MM.1S (cell line): Measurements from ENCODE around the gene TRABD2B.

Experiments
- DNase-seq: peaks from one replicate; pipeline ENCODE4 v3.0.0-alpha.2; 2015
- H2AFZ ChIP-seq: fragments of 300-600 bp; sonication (generic); 2 replicates; pipeline ENCODE4 v1.6.0; 2016; ENCODE audit warnings: antibody characterized with exemption, low read length
- H3F3A ChIP-seq: fragments of 300-600 bp; sonication (generic); 2 replicates; pipeline ENCODE4 v1.6.1; 2016; ENCODE audit warnings: mild to moderate bottlenecking, antibody characterized with exemption, low read length, moderate library complexity, mixed read lengths; ENCODE audit not compliant: insufficient read depth
- H3K27ac ChIP-seq: fragments of 300-600 bp; sonication (generic); 2 replicates; pipeline ENCODE4 v1.5.1; 2016; ENCODE audit warnings: mild to moderate bottlenecking, low read length
- H3K27me3 ChIP-seq: fragments of 300-600 bp; sonication (generic); replicated peaks from 2 replicates; pipeline ENCODE4 v1.6.0; 2016; ENCODE audit warnings: low read length; ENCODE audit not compliant: insufficient read depth
- H3K36me3 ChIP-seq: fragments of 300-600 bp; sonication (generic); replicated peaks from 2 replicates; pipeline ENCODE4 v1.6.1; 2016; ENCODE audit warnings: mild to moderate bottlenecking, low read length, mixed read lengths; ENCODE audit not compliant: insufficient read depth
- H3K4me1 ChIP-seq: fragments of 300-600 bp; sonication (generic); 2 replicates; pipeline ENCODE4 v1.6.1; 2016; ENCODE audit warnings: low read length, mixed read lengths
- H3K4me2 ChIP-seq: fragments of 300-600 bp; sonication (generic); 2 replicates; pipeline ENCODE4 v1.6.0; 2016; ENCODE audit warnings: low read depth, low read length
- H3K4me3 ChIP-seq: fragments of 300-600 bp; sonication (generic); 2 replicates; pipeline ENCODE4 v1.5.1; 2016; ENCODE audit warnings: low read length, mixed read lengths
- H3K79me2 ChIP-seq: fragments of 300-600 bp; sonication (generic); 2 replicates; pipeline ENCODE4 v1.6.1; 2016; ENCODE audit warnings: mixed run types, low read length, mixed read lengths
- H3K9ac ChIP-seq: fragments of 300-600 bp; sonication (generic); 2 replicates; pipeline ENCODE4 v1.6.1; 2016; ENCODE audit warnings: low read length, mixed read lengths
- H3K9me2 ChIP-seq: fragments of 300-600 bp; sonication (generic); replicated peaks from 2 replicates; pipeline ENCODE4 v1.6.1; 2016; ENCODE audit warnings: mild to moderate bottlenecking, low read length, mixed read lengths; ENCODE audit not compliant: insufficient read depth
- H3K9me3 ChIP-seq: fragments of 300-600 bp; sonication (generic); replicated peaks from 2 replicates; pipeline ENCODE4 v1.6.1; 2016; ENCODE audit warnings: mild to moderate bottlenecking, low read length, mixed read lengths; ENCODE audit not compliant: insufficient read depth
- H4K20me1 ChIP-seq: fragments of 300-600 bp; sonication (generic); 2 replicates; pipeline ENCODE4 v1.6.1; 2016; ENCODE audit warnings: mild to moderate bottlenecking, low read length, moderate library complexity, mixed read lengths; ENCODE audit not compliant: insufficient read depth
- CTCF ChIP-seq: fragments of 300-600 bp; sonication (generic); IDR thresholded peaks from 2 replicates; pipeline ENCODE4 v1.5.1; 2016; ENCODE audit warnings: antibody characterized with exemption, low read length, mixed read lengths
- EZH2 ChIP-seq: fragments of 300-600 bp; sonication (generic); optimal IDR thresholded peaks from 2 replicates; pipeline ENCODE3; 2017; ENCODE audit warnings: low read depth, mild to moderate bottlenecking, antibody characterized with exemption, low read length, mixed read lengths
- EZH2phosphoT487 ChIP-seq: fragments of 300-600 bp; sonication (generic); IDR thresholded peaks from 2 replicates; pipeline ENCODE4 v1.6.1; 2018; ENCODE audit warnings: antibody characterized with exemption, low read length

The TRABD2B gene

GRCh38 chr1:47976267-47976666 lies 20.9 kb downstream of the TRABD2B start:
- Histone ChIP-seq H3F3A (no peaks in the 10 kb centered on the region), H3K36me3 (no peaks in the 10 kb centered on the region), H3K79me2 (no peaks in the 10 kb centered on the region), H3K9ac (no peak overlapping the region), H3K27ac (no peak overlapping the region), H4K20me1 (no peaks in the 10 kb centered on the region), H3K4me3 (no peak overlapping the region), H3K9me3 (no peaks in the 10 kb centered on the region), H3K27me3 (no peaks in the 10 kb centered on the region), H3K4me1 (no peaks in the 10 kb centered on the region), H3K4me2 (no peak overlapping the region), H2AFZ (no peak overlapping the region), H3K9me2 (no peaks in the 10 kb centered on the region)
- TF ChIP-seq CTCF (no peak), EZH2 (no peak), EZH2phosphoT487 (no peak)
- DNase-seq, result no peak

- H3K36me3 ChIP-seq, result no peaks in the 10 kb centered on the region
- H3F3A ChIP-seq, result no peaks in the 10 kb centered on the region
- no peak overlapping the region for H3K9ac ChIP-seq
- H2AFZ ChIP-seq, result no peak overlapping the region
- H4K20me1 ChIP-seq, result no peaks in the 10 kb centered on the region
- H3K9me2 ChIP-seq, result no peaks in the 10 kb centered on the region
- no peak overlapping the region for H3K4me2 ChIP-seq
- H3K4me1 ChIP-seq, result no peaks in the 10 kb centered on the region
- no peaks in the 10 kb centered on the region for H3K79me2 ChIP-seq
- DNase-seq, result no peak
- no peak overlapping the region for H3K27ac ChIP-seq
- no peaks in the 10 kb centered on the region for H3K27me3 ChIP-seq
- H3K4me3 ChIP-seq, result no peak overlapping the region
- TF ChIP-seq EZH2, result no peak
- no peak for TF ChIP-seq EZH2phosphoT487
- TF ChIP-seq CTCF, result no peak
- H3K9me3 ChIP-seq, result no peaks in the 10 kb centered on the region
Measured at GRCh38 chr1:47975302-47975921, 21.8 kb downstream of the TRABD2B start.

- Histone ChIP-seq H3F3A (no peaks in the 10 kb centered on the region), H3K36me3 (no peaks in the 10 kb centered on the region), H4K20me1 (no peaks in the 10 kb centered on the region), H3K4me2 (no peak overlapping the region), H3K9ac (no peak overlapping the region), H3K4me3 (no peak overlapping the region), H3K9me3 (no peaks in the 10 kb centered on the region), H3K27me3 (no peaks in the 10 kb centered on the region), H3K9me2 (no peaks in the 10 kb centered on the region), H3K79me2 (no peaks in the 10 kb centered on the region), H3K27ac (no peak overlapping the region), H3K4me1 (no peaks in the 10 kb centered on the region), H2AFZ (no peak overlapping the region)
- TF ChIP-seq EZH2phosphoT487 (no peak), CTCF (peak; percentile 22)
- no peak for DNase-seq
Measured at GRCh38 chr1:47972864-47973432, 24.2 kb downstream of the TRABD2B start.
